Smooth muscle cell (in vitro differentiated cells): Measurements from ENCODE around the gene UPP1. TPM values are rescaled to one million over a fixed set of nuclear protein-coding genes. Genes with fewer than 3 reads are reported as not detected.
"Not testable (repeated sequence)": the region's sequence is repeated elsewhere in the genome, so short reads cannot be mapped to it uniquely, and the experiment has no call there.

Experiments
- DNase-seq: peaks from one replicate; lab custom pipeline; 2025; ENCODE audit not compliant: unreplicated experiment; lab: John Stamatoyannopoulos, UW
- H2AFZ ChIP-seq: fragments of 200-600 bp; sonication (generic); 2 replicates; pipeline ENCODE4 v1.6.0; 2016; ENCODE audit warnings: antibody characterized with exemption, low read depth, mild to moderate bottlenecking
- H3F3A ChIP-seq: fragments of 200-600 bp; sonication (generic); 2 replicates; pipeline ENCODE4 v1.6.0; 2017; ENCODE audit warnings: antibody characterized with exemption, low read depth
- H3K27ac ChIP-seq: fragments of 200-600 bp; sonication (generic); 2 replicates; pipeline ENCODE4 v1.5.1; 2016; ENCODE audit warnings: low read depth, mild to moderate bottlenecking
- H3K27me3 ChIP-seq: fragments of 200-600 bp; sonication (generic); 2 replicates; pipeline ENCODE4 v1.6.1; 2016; ENCODE audit warnings: low read depth, mild to moderate bottlenecking
- H3K36me3 ChIP-seq: fragments of 200-600 bp; sonication (generic); 2 replicates; pipeline ENCODE4 v1.5.1; 2016; ENCODE audit warnings: low read depth
- H3K4me1 ChIP-seq: fragments of 200-600 bp; sonication (generic); 2 replicates; pipeline ENCODE4 v1.5.1; 2016; ENCODE audit warnings: low read depth
- H3K4me2 ChIP-seq: fragments of 200-600 bp; sonication (generic); 2 replicates; pipeline ENCODE4 v1.6.0; 2016; ENCODE audit warnings: mild to moderate bottlenecking
- H3K4me3 ChIP-seq: fragments of 200-600 bp; sonication (generic); 2 replicates; pipeline ENCODE4 v1.5.1; 2016; ENCODE audit warnings: mild to moderate bottlenecking
- H3K79me2 ChIP-seq: fragments of 200-600 bp; sonication (generic); 2 replicates; pipeline ENCODE4 v1.6.0; 2016; ENCODE audit warnings: low read depth, mild to moderate bottlenecking
- H3K9ac ChIP-seq: fragments of 200-600 bp; sonication (generic); 2 replicates; pipeline ENCODE4 v1.6.0; 2016; ENCODE audit warnings: low read depth
- H3K9me3 ChIP-seq: fragments of 200-600 bp; sonication (generic); replicated peaks from 2 replicates; pipeline ENCODE4 v1.5.1; 2016; ENCODE audit warnings: low read depth
- H4K20me1 ChIP-seq: fragments of 200-600 bp; sonication (generic); 2 replicates; pipeline ENCODE4 v1.6.0; 2016; ENCODE audit warnings: low read depth
- CTCF ChIP-seq: fragments of 200-600 bp; sonication (generic); IDR thresholded peaks from 2 replicates; pipeline ENCODE4 v1.5.1; 2017; ENCODE audit warnings: borderline replicate concordance, mild to moderate bottlenecking, antibody characterized with exemption; ENCODE audit not compliant: insufficient read depth, poor library complexity, severe bottlenecking
- WGBS: methylation state at CpG from one replicate; pipeline ENCODE4 v1.1.7; 2016; ENCODE audit warnings: low lambda C conversion rate; 5-methylcytosine and 5-hydroxymethylcytosine counted together
- polyA plus RNA-seq: library from polyadenylated mRNA; unstranded; fragments of >200 nt; fragmentation: Nextera tagmentation; extraction: Ambion mirVana; gene quantifications from 2 replicates; pipeline ENCODE4 v1.2.1, GENCODE V29; 2016
- total RNA-seq: library from RNA; depleted of rRNA; stranded (reverse); fragments of >200 nt; gene quantifications from 2 replicates; pipeline ENCODE4 v1.2.3, GENCODE V29; 2014

The UPP1 gene
- total and polyA plus RNA-seq, 2 experiments from 2014 or later: 23.6 to 43.8 TPM

- H3K36me3 ChIP-seq: no peaks in the 10 kb centered on the region
- no peak overlapping the region for H3K27ac ChIP-seq
- H4K20me1 ChIP-seq: no peaks in the 10 kb centered on the region
- no peaks in the 10 kb centered on the region for H3K27me3 ChIP-seq
- no peak overlapping the region for H2AFZ ChIP-seq
- no peak overlapping the region for H3K9ac ChIP-seq
- TF ChIP-seq CTCF: no peak
- H3K4me1 ChIP-seq: no peaks in the 10 kb centered on the region
- H3K4me3 ChIP-seq: no peak overlapping the region
- no peaks in the 10 kb centered on the region for H3K79me2 ChIP-seq
- H3K9me3 ChIP-seq: no peaks in the 10 kb centered on the region
- H3F3A ChIP-seq: no peaks in the 10 kb centered on the region
- no peak overlapping the region for H3K4me2 ChIP-seq
- no peak for DNase-seq
- WGBS: over 99% methylated on average over 5 of the region's 5 CpGs
Measured at GRCh38 chr7:48116043-48116442, 27.0 kb downstream of the UPP1 start.

- Histone ChIP-seq H3K9me3 (no peaks in the 10 kb centered on the region), H4K20me1 (no peaks in the 10 kb centered on the region), H3K27ac (no peak overlapping the region), H3K36me3 (no peaks in the 10 kb centered on the region), H2AFZ (no peak overlapping the region), H3K9ac (no peak overlapping the region), H3K4me2 (no peak overlapping the region), H3K79me2 (no peaks in the 10 kb centered on the region), H3K4me3 (no peak overlapping the region), H3K27me3 (no peaks in the 10 kb centered on the region), H3F3A (no peaks in the 10 kb centered on the region), H3K4me1 (no peaks in the 10 kb centered on the region)
- DNase-seq: no peak
- TF ChIP-seq CTCF: no peak
- WGBS: 70% methylated on average over 10 of the region's 10 CpGs
Measured at GRCh38 chr7:48118041-48118440, 29.0 kb downstream of the UPP1 start.

GRCh38 chr7:48120536-48120935 lies 31.5 kb downstream of the UPP1 start:
- H3K79me2 ChIP-seq, H3K4me1 ChIP-seq, H3K36me3 ChIP-seq, H3K9me3 ChIP-seq, H3F3A ChIP-seq, H3K27me3 ChIP-seq, H3K4me3 ChIP-seq, H2AFZ ChIP-seq, DNase-seq, H3K27ac ChIP-seq, H4K20me1 ChIP-seq, H3K9ac ChIP-seq, H3K4me2 ChIP-seq: not testable (repeated sequence)
- WGBS: 88% methylated on average over 6 of the region's 6 CpGs

GRCh38 chr7:48126037-48126436 lies 37.0 kb downstream of the UPP1 start:
- H3K36me3 ChIP-seq: no peaks in the 10 kb centered on the region

More at GRCh38 chr7:48126037-48126436, 37.0 kb downstream of the UPP1 start:
- Histone ChIP-seq H3K9me3 (no peaks in the 10 kb centered on the region), H4K20me1 (no peaks in the 10 kb centered on the region), H3K9ac (no peak overlapping the region), H3K27me3 (no peaks in the 10 kb centered on the region), H3K79me2 (no peaks in the 10 kb centered on the region), H3K4me2 (no peak overlapping the region), H3K4me1 (peaks cover 8% of the 10 kb centered on the region), H3K4me3 (no peak overlapping the region), H3F3A (no peaks in the 10 kb centered on the region), H2AFZ (no peak overlapping the region), H3K27ac (no peak overlapping the region)
- DNase-seq: no peak
- TF ChIP-seq CTCF: no peak
- 100% methylated on average over 2 of the region's 2 CpGs for WGBS
